GM19025 (cell line): Measurements from ENCODE around the gene IQCN.
"Not testable (repeated sequence)": the region's sequence is repeated elsewhere in the genome, so short reads cannot be mapped to it uniquely, and the experiment has no call there.

Experiments used
- ATAC-seq: cut with Tn5 transposase; IDR thresholded peaks from one replicate; pipeline ENCODE4 v1.9.1; 2021; ENCODE audit warnings: mild to moderate bottlenecking, low read depth, moderate library complexity; ENCODE audit not compliant: unreplicated experiment

Gene IQCN

GRCh38 chr19:18219911-18220631, 54.2 kb downstream of the IQCN start:
- ATAC-seq, result no peak

GRCh38 chr19:18218600-18218999, 55.7 kb downstream of the IQCN start:
- no peak for ATAC-seq

- no peak for ATAC-seq
Observed at GRCh38 chr19:18218159-18218558, 56.1 kb downstream of the IQCN start.

GRCh38 chr19:18216789-18217188, 57.5 kb downstream of the IQCN start:
- ATAC-seq, result no peak

- no peak for ATAC-seq
Observed at GRCh38 chr19:18214779-18215433, 59.3 kb downstream of the IQCN start.

DNA sequence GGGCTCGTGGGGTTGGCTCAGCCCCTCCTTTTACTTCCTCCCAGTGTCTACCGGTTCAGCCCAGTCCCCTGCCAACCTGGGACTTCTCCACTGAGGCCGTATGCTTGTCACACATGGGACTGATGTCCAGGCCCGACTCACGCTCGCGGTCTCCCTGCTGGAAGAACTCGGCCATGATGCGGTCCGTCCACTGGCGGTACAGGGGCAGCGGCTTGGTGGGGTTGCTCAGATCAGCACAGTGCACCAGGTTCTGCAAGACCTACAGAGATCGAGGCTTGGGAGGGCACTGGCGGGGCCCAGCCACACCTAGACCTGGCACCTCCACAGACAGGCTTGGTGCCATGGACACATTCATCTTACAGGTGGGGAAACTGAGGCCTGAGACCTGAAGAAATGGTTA, 62.6 kb downstream of the IQCN start:
- ATAC-seq, result no peak

GRCh38 chr19:18209912-18210311, 64.3 kb downstream of the IQCN start:
- not testable (repeated sequence) for ATAC-seq

- no peak for ATAC-seq
Observed at GRCh38 chr19:18208098-18208951, 65.9 kb downstream of the IQCN start.
